ENCODE data around the gene NPEPL1.
"Not testable (repeated sequence)": the region's sequence is repeated elsewhere in the genome, so short reads cannot be mapped to it uniquely, and the experiment has no call there.

NPEPL1 gene, protein sequence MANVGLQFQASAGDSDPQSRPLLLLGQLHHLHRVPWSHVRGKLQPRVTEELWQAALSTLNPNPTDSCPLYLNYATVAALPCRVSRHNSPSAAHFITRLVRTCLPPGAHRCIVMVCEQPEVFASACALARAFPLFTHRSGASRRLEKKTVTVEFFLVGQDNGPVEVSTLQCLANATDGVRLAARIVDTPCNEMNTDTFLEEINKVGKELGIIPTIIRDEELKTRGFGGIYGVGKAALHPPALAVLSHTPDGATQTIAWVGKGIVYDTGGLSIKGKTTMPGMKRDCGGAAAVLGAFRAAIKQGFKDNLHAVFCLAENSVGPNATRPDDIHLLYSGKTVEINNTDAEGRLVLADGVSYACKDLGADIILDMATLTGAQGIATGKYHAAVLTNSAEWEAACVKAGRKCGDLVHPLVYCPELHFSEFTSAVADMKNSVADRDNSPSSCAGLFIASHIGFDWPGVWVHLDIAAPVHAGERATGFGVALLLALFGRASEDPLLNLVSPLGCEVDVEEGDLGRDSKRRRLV

DNA sequence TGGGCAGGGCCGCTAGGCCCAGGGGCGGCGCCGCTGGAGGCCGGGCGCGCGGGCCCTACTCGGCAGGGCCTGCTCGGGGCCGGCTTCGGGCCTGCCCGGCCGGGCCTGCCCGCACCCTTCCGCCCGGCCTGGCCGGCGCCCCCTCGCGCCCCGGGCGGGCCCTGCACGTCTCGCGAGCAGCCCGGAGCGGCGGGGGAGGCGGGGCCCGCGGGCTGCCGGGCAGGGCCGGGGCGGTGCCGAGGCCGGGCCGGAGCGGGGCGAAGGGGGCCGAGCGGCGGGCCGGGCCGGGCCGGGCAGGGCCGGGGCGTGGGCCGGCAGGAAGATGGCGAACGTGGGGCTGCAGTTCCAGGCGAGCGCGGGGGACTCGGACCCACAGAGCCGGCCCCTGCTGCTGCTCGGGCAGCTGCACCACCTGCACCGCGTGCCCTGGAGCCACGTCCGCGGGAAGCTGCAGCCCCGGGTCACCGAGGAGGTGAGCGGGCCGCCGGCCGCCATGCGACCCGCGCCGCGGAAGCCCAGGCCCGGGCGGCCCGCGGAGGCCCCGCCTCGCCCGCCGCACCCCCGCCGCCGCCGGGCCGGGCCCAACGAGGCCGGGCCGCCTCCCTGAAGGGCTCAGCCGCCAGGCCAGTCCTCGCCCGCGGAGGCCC lies at the start of gene NPEPL1:
TSS of gene NPEPL1 (plus strand) at position 222 of the 647 bp plus-strand sequence. CDS start at position 323, 101 bp downstream.
- no peak for DNase-seq

DNA sequence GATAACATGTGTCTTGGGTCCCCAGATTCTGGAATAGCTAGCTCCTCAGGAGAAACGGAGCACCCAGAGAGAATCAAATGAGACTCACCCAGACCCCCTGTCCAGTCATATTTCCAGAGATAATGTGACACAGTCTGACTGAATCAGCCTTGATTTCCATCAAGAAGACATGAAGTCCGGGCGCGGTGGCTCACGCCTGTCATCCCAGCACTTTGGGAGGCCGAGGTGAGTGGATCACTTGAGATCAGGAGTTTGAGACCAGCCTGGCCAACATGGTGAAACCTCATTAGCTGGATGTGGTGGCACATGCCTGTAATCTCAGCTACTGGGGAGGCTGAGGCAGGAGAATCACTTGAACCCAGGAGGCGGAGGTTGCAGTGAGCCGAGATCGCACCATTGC lies 49.7 kb upstream of the NPEPL1 start:
- not testable (repeated sequence) for DNase-seq

DNA sequence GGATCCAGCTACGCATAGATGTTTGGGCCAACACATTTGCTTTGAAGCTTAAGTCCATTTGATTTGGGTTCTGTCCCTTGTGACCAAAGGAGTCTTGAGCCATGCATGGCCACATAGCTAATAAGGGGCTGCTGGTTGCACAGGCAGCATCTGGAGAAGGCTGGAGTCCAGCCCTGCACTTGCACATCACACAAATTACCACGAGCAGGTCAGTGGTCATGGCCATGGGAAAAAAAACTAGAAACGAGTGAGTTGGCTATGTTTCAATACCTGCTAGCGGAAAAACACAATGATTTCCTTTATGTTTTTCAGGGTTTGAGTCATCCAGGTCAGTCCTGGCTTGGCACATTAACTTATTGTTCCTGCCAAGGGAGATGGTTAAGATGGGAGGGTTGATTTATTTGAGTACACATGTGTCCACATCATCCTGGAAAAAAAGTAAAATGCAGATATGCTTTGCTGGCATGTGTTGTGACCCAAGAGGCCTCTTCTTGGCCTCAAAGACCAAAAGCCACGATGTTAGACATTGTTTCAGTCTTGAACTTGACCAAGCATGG lies 47.1 kb upstream of the NPEPL1 start:
- DNase-seq, result no peak

DNA sequence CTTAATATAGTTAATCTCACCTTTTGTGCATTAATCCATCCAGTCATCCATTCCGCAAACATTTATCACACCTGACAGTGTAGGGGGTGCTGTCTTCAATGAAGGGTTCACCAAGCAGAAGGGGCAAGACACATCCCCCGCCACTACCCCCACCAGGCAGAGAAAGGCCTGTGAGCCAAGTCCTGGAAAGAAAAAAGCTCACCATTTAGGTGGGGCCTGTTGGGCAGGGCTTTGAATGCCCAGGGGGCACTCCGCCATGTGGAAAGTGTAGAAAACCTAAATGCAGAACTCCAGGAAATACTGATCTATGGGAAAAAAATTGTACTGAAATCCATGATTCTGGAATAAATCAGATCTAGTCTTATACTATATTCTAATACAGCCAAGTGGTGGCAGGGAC lies 46.3 kb upstream of the NPEPL1 start:
- DNase-seq, result no peak

DNA sequence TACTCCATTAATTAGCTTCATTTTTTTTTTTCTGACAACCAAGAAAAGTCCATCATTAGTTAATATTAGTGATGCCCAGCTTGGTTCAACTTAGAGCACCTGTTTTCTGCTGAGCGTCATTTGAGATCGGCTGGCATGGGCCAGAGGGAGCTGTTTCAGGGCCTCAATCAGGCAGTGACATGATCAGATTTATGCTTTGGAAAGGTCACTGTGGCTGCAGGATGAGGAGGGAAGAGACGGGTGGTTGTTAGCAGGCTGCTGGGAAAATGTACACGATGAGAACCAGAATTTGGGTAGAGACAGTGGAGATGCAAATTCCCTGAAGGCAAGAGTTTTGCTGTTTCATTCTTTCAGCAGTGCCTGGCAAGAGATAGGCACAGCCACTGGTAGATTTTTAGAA lies 45.9 kb upstream of the NPEPL1 start:
- no peak for DNase-seq

DNA sequence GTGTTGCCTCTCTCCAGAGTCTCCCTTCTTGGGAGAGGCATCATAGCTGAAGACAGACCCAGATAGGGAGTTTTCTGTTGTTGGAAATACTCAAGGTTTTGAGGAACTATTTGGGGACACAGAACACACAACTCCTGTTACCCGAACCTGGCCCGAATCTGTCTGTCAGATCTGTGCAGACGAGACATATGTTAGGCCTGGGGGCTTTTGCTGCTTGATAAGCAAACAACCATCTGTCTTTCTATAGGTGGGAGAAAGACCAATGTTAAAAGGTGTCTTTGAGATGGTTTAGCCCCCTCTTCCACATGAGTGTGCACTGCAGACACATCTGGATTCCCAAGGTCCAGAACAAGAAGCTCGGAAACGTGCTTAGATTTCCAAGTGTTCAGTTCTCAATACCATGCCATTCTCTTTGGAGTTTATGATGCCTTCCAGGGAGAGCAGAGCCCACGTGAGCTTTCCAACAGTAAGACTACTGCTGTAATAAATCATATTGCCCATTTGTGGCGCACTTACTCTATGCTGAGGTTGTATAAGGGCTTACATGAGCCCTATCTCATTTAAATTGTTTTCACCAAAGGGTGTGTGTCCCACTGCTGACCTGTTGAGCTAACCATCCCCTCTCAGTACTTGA lies 45.3 kb upstream of the NPEPL1 start:
- DNase-seq, result no peak

DNA sequence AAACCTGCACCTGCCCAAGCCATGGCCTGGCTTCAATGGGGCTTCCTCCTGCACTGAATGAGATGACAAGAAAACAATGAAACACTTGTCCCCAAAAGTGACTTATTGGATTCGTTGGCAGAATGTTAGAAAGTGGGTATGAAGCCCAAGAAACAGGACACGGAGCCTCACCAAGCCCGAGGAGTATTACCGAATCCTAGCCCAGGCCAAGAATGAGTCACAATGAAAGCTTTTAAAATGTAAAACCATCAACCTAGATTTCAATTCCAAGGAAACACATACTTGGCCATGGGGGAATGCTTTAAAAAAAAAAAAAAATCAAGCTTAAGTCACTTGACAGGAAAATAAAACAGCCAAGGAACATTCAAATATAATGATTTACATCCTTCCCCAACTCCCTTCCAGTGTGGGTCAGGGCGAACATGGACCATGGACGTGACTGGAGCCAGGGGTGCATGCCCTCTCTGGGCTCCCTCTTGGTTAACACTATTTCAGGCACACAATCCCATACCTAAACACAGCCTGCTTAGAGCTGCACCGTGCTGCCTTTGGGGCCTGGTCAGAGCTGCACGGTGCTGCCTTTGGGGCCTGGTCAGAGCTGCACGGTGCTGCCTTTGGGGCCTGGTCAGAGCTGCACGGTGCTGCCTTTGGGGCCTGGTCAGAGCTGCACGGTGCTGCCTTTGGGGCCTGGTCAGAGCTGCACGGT lies 44.7 kb upstream of the NPEPL1 start:
- DNase-seq, result no peak

DNA sequence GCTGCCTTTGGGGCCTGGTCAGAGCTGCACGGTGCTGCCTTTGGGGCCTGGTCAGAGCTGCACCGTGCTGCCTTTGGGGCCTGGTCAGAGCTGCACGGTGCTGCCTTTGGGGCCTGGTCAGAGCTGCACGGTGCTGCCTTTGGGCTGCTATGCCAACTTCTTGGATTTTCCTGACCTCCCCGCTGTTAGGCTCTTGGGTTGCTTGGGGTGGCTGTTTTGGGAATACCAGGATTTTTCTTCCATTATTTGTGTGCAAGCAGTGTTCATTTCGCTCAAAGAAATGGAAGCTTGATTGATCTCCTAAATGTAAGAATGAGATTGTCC lies 44.1 kb upstream of the NPEPL1 start:
- DNase-seq, result not testable (repeated sequence)

DNA sequence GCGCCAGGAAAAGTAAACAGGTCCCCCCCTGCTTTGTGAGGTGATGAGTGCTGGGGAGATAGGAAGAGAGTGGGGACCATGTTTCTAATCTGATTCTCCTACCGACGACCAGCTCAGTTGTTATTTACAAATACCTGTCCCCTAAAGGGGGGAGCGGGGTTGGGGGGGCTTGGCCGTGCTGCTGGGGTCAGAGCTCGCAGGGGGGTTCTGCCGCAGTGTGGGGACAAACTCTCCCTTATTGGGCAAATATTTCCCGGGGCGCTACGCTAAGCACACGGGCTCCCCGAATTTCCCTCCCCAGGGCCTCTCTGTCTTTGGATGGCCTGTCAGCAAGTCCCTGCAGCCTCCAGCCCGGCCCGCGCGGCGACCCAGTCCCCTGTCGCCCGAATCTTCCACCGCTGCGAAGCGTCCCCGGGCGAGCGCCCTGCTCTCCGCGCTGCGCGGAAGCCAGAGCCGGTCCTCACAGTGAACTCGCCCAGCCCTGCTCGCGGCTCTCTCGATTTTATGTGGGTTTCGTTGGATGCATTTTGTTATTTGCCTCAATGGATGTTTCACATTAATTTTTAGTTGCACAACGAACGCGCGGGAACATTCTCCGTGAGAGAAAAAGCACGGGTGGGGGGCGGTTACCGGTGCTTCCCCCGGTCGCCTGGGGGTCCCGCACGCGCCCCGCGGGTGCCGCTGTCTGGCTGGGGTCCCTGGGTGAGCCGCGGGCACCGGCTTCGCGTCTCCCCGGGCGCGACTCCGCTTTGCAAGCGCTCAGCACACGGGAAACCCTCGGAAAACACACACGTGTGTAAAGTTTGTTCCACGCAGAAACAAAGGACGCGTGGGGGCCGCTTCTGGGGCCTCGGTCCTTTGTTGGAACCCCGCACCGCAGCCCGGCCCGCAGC lies 43.1 kb upstream of the NPEPL1 start:
- DNase-seq, result no peak

DNA sequence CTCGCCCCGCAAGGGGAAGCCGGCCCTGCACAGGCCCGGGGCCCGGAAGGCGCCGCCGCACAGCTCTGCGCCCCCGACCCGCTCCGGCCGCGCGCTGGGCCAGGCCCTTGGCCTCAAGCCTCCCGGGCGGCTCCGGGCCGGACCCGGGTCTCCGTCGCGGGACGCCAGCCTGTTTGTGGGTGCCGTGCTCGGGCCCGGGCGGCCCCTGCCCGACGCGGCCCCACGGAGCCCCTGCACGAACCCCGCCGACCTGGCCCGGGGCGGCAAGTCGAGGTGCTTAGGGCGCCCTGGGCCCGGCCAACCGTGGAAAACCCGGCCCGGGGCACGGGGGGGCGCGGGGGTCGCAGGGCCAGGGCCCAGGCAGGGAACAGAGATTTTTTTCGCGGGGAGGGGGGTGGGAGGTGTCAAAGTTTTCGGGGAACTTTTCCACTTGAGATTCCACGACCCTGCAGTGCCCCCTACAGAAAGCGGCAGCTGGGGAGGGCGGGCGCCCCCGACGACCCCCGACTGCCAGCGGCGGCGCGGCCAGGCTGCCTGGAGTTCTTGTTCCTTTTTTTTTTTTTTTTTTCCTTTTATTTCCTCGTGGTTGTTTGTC lies 42.3 kb upstream of the NPEPL1 start:
- DNase-seq, result no peak

DNA sequence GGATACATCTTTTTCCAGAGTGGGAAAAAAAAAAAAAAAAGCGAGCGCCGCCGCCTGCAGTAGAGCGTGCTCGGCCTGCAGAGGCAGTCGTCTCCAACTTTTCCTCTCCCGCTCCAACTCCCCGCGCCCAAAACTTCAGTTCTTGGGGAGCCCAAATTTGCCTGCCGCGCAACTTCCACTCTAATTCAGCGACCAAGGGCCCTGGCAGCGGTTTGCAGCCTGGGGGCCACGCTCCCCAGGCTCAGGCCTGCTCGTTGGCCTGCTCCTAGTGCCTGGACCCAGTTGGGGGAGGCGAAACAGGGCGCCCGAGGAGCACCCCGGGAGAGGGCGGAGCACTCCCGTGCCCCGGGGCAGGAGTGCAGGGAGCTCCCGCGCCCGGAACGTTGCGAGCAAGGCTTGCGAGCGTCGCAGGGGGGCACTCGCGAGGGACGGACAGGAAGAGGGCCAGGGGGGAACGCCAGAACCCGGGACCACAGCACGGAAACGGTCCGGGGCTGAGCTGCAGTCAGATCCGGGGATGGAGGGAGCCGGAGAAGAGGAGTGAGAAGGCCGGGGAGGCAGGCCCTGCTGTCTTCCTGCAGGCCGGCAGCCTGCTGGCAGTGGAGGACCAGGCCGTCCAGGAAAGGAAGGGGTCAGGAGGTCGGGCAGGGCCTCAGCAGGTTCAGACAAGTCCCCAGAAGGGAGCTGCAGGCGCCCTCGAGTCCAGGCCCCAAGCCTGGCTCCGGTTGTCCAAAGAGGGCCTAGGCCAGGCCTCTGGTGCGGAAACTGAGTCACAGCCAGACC lies 41.6 kb upstream of the NPEPL1 start, which contains the start of gene STX16:
TSS of gene STX16 (plus strand) at position 508 of the 783 bp plus-strand sequence. CDS start 724 bp downstream, outside the sequence.
- DNase-seq, result peak; percentile 41

DNA sequence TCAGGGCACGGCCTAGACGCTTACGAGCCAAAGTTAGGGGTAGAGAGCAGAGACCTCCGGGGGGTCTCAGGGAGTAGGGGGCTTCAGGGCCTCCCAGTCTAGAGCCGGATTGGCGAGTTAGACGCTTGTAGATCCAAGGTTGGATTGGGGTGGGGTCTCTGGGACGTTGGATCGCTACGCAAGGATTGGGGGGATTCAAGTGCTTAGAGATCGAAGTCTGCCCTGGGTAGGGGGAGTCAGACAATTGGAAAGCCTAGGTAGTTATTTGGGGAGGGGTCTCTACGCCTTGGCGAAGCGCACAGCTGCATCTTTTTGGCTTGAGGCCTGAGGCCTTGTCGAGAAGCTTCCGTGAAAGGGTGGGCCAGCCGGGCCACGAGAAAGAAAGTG lies 41.0 kb upstream of the NPEPL1 start:
- DNase-seq, result no peak

DNA sequence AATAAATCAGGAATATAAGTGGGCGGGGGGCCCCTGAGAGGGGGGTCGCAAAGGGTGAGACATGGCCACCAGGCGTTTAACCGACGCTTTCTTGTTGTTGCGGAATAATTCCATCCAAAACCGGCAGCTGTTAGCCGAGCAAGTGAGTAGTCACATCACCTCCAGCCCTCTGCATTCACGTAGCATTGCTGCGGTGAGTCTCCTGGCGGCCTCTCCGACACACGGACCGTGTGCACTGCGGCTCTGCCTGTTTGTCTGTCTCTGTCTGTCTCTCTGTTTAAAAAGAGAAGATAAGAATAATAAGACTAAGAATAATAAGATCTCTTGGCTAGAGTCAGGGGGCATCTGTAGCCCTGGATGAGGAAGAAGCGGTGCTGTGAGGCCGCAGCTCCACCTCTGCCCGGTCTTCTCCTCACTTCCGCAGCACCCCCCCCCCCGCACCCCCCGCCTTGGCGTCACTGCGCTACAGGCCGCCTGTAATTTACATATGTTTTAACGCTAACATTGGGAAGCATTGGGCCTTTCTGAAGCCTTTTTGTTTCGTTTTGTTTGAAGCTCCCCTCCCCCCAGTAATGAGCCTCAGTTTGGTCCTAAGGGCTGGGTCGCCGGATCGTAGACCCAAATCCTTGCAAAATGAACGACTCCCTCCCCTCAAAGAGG lies 40.5 kb upstream of the NPEPL1 start:
- DNase-seq, result no peak

DNA sequence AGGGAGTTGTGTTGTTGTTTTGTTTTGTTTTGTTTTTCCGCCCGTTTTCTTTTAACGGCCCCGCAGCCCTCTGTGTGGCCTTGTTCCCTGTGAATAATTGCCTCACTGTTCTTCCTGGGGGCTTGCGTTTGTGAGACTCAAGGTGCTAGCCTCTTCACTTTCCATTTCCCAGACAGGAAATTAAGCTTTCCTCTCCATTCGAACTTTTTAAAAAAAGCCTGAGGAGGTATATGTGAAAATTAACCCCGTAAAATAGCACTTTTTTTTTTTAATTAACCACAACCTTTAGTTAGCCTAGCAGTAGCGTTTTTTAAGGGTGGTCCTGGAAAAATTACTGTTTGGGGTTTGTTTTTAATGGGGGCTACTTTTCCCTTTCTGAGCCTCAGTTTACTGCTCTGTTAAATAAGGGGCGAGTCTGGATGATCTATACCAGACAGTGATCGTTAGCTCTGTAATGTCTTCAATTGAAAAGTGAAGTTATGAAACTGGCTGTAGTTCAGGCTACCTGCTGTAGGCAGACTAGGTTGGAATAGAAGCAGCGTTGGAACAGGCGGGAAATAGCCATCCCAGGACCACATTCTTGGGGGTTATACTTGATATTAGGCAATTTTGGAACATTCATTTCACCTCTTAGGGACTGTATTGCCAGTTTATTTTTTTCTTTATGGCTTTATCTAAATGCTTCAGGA lies 39.9 kb upstream of the NPEPL1 start:
- no peak for DNase-seq

DNA sequence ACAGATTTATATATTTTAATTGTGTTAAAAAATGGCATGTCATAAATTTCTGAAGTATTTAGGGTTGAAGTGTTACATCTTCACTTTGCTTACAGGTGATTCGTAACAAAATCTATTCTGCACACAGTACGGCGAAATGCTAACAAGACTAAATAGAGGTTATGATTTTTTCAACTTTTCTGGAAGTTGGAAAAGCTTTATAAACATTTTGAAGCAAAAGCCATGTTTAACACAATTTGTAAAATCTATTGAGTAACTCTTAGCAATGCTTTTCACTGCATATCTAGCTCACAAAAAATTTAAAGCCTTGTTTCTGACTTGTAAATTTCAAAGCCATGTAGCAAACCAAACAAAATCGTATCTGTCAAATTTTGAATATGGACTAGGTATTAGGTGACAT lies 38.3 kb upstream of the NPEPL1 start:
- no peak for DNase-seq

DNA sequence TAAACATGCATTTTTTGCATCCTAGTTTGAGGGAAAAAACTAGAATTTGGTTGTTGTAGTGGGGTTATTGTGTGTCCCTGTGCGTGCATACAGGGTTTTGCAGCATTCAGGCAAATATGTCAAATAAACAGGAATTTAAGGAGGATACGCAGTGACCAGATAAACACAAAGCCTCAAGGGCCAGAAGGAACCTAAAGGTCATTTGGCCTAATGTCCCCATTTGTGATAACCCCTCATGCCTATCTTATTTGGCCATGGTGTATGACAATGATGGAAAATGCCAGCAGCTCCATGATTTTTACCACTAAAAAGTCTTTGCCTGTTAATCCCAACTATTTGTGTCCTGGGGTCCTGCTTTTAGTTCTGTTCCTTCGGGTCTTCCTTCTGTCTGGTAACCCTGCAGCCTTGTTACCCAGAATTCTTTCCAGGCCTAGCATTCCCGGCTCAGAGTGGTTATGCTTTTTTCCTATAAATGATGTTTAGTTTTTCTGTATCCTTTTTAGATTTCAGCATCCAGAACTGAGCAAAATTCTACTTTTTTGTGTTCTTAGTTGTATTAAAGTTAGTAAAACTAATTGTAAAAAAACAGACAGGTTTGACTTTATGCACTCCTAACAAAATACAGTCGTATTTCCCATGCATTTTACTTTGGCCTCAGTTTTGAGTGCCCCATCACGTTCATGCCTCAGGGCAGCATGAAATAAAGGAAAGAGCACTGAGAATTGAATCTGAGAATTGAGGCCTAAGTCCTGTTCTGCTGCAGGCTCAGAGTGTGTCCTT lies 37.1 kb upstream of the NPEPL1 start:
- DNase-seq, result no peak

DNA sequence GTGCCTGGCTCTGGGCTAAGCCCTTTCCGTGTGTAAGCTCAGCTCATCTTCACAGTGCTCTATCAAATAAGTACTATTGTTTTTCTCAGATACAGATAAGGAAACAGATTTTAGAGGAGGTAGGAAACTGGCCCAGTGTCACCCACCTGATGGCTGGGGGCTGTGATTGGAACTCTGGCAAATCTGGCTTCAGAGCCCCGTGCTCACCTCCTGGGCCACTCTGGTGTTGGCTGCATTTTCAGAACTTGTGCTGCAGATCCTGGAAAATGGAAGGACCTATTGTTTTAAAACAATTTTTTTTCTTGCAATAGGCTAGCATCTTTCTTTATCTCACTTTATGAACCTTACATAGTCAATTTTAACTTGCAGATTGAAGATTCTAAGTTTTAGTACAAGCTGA lies 35.8 kb upstream of the NPEPL1 start:
- no peak for DNase-seq

DNA sequence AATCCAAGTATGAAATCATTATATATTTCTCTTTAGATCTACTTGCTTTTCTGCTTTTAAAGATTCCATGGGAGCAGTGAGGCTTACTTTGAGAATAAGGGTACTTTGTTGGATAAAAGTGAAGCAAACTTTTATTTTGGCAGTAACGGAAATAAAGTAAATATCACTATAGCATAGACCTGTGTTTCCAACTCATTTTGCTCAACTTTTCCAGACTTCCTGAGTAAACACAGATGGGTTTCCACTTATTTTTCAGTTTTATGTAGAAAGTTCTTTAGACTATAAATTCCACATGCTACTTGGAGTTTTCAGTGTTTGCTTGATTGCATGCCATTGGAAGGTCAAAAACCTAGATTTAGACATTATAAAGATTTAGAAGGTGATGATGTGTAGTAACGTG lies 35.3 kb upstream of the NPEPL1 start:
- no peak for DNase-seq

DNA sequence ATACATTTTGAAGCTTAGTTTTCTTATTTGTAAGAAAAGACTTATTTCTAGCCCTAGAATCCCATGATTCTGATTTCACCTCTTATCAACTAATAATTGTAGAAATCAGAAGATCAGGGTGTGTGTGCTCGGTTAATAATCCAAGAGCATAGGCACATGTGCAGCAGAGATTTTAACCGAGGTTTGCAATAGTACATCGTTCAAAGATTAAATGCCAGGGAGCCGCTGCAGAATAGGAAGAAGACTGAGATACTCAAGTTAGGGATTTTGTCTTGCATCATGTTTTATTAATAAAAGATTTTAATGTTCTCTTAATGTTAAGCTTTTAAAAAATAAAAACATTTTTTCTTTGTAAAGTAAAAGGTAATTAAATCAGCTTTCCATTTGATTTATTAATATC lies 34.6 kb upstream of the NPEPL1 start:
- no peak for DNase-seq
